ENCODE results near the gene BARHL2. TPM values are rescaled to one million over a fixed set of nuclear protein-coding genes. Genes with fewer than 3 reads are reported as not detected.

BARHL2 gene
- total and polyA plus RNA-seq, 2 of the 4 experiments (the other 2 are of a cell fraction): not detected

DNA sequence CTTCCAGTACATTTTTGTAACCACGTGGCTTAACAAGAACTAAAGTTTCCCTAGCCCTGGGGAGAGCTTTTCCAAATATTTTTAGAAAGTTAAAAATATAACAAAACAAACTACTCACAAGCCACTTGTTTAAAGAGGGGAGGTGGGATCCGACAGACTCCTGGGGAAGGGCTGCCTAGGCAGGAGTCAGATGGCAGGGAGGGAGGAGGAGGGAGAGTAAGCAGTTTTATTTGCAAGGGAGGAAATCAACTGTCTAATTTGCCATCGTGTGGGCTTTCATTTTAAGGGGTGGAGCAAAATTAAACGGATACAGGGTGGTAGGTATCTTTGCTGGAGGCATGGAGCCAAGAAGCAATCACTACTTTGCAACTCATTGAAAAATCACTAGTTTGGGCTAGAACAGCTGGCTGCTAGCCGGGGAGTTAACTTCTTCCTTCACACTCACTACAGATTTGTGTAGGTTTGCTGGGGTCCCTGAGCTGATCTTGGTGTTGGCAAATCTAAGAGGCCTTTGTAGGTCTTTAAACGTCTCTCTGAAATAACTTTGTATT is 8.8 kb downstream of the BARHL2 start:
- Histone ChIP-seq H3K79me1 (ENCODE audit: low read depth in 1 of 2, low read length in 2 of 2) (no peaks in the 10 kb centered on the region), H3K23ac (ENCODE audit: low read depth, low read length) (no peak overlapping the region), H3K4me3 (ENCODE audit: insufficient read depth, low read depth, low read length) (no peak overlapping the region), H3K27me3 (ENCODE audit: control insufficient read depth, insufficient read depth, low read length) (peaks cover 72% of the 10 kb centered on the region), H3K36me3 (ENCODE audit: control insufficient read depth, insufficient read depth, low read length) (no peaks in the 10 kb centered on the region), H3K4me1 (ENCODE audit: control insufficient read depth, insufficient read depth, low read length) (no peaks in the 10 kb centered on the region), H4K91ac (ENCODE audit: insufficient read depth, low read depth, low read length) (no peak overlapping the region), H2AK9ac (replicated peaks; ENCODE audit: low read depth, low read length, poor library complexity) (no peak overlapping the region), H2AFZ (replicated peaks; ENCODE audit: low read length, poor library complexity) (no peak overlapping the region), H3K18ac (ENCODE audit: low read depth, low read length) (no peak overlapping the region), H3K9ac (ENCODE audit: low read depth, low read length) (no peak overlapping the region), H3K9me3 (ENCODE audit: control insufficient read depth, insufficient read depth, low read length) (no peaks in the 10 kb centered on the region; the same call in 1 of the 2 replicates), H4K5ac (ENCODE audit: low read depth, low read length) (no peak overlapping the region), H2BK15ac (ENCODE audit: low read depth, low read length) (no peak overlapping the region), H2BK120ac (ENCODE audit: low read depth, low read length) (no peak overlapping the region), H3K4ac (ENCODE audit: low read depth, low read length) (no peak overlapping the region), H4K20me1 (ENCODE audit: insufficient read depth, low read length) (no peaks in the 10 kb centered on the region), H2BK20ac (ENCODE audit: low read depth, low read length) (no peak overlapping the region), H4K8ac (ENCODE audit: low read depth in 2 of 2, low read length in 2 of 2) (no peak overlapping the region), H3K27ac (ENCODE audit: insufficient read depth, low read length) (no peak overlapping the region), H2BK5ac (ENCODE audit: low read depth, low read length, poor library complexity, severe bottlenecking) (no peak overlapping the region), H2AK5ac (ENCODE audit: low read depth, low read length) (no peak overlapping the region), H3K14ac (replicated peaks; ENCODE audit: low read depth, low read length) (no peak overlapping the region), H3K9me1 (ENCODE audit: insufficient read depth, low read length) (no peaks in the 10 kb centered on the region), H3K4me2 (ENCODE audit: low read depth, low read length) (no peak overlapping the region), H3K56ac (ENCODE audit: extremely low read depth, insufficient read depth, low read length) (no peak overlapping the region)
- TF ChIP-seq CHD1 (IDR thresholded peaks at IDR 0.05; ENCODE audit: low read depth, low read length) (no peak), RAD21 (IDR thresholded peaks at IDR 0.05; ENCODE audit: low read length) (no peak), POLR2A (IDR thresholded peaks at IDR 0.05; ENCODE audit: low read depth, low read length) (no peak), SMC3 (IDR thresholded peaks at IDR 0.05; ENCODE audit: low read depth, low read length) (no peak), MXI1 (IDR thresholded peaks at IDR 0.05; ENCODE audit: borderline replicate concordance, low read depth, low read length) (no peak)
- POLR2A ChIA-PET (ENCODE audit: unreplicated experiment): no interaction called here
- dilution Hi-C loops (cut with HindIII; ENCODE audit: low sequenced_read_pairs, unreplicated experiment): no loop called here
- in situ Hi-C loops (cut with MboI; ENCODE audit: low sequenced_read_pairs): no loop called here
- no CpG with 5 or more reads among the region's 6 CpGs for WGBS, 2 experiments (ENCODE audit: extremely low coverage in 2 of 2, insufficient read length in 1 of 2)
- DNase-seq: no peak
- no TSS peak for BruUV-seq (replicated peaks)
- intact Hi-C loops (cut with micrococcal nuclease): no loop called here
- CTCF ChIA-PET: no interaction called here
- ATAC-seq (ENCODE audit: low read depth): no peak

All from IMR-90 (cell line).